HL-60 (cell line): ENCODE results near the gene HNRNPAB.
"Not testable (repeated sequence)": the region's sequence is repeated elsewhere in the genome, so short reads cannot be mapped to it uniquely, and the experiment has no call there.

Experiments used
- DNase-seq, 2 experiments: peaks; one replicate each; pipeline ENCODE4 v3.0.0-alpha.2; 2010 to 2020; ENCODE audit warnings: low read depth in 1 of 2, low spot score in 1 of 2
- H3K27ac ChIP-seq: fragments of 250-450 bp; sonication (Bioruptor Pico); replicated peaks from 2 replicates; pipeline ENCODE4 v1.5.1; 2020; ENCODE audit warnings: mild to moderate bottlenecking, moderate library complexity
- H3K27me3 ChIP-seq: fragments of 250-450 bp; sonication (Bioruptor Pico); 2 replicates; pipeline ENCODE4 v1.5.1; 2021; ENCODE audit warnings: mild to moderate bottlenecking, moderate library complexity; ENCODE audit not compliant: insufficient read depth, poor library complexity, severe bottlenecking
- H3K4me3 ChIP-seq: replicated peaks from 2 replicates; pipeline ENCODE4 v1.5.1; 2011; ENCODE audit warnings: mild to moderate bottlenecking, control low read depth, low read length; ENCODE audit not compliant: insufficient read depth
- CTCF ChIP-seq: IDR thresholded peaks from one replicate; pipeline ENCODE4 v1.5.1; 2011; ENCODE audit warnings: low read length, control low read depth, inconsistent platforms; ENCODE audit not compliant: insufficient read depth
- GABPA ChIP-seq: IDR thresholded peaks from 2 replicates; pipeline ENCODE4 v1.6.1; 2012; ENCODE audit warnings: low read depth
- POLR2AphosphoS5 ChIP-seq: IDR thresholded peaks from 2 replicates; pipeline ENCODE4 v1.6.1; 2012; ENCODE audit warnings: low read depth
- REST ChIP-seq: IDR thresholded peaks from 2 replicates; pipeline ENCODE4 v1.6.1; 2012; ENCODE audit warnings: low read depth; ENCODE audit not compliant: insufficient replicate concordance
- SPI1 ChIP-seq: IDR thresholded peaks from 2 replicates; pipeline ENCODE4 v1.6.1; 2012; ENCODE audit warnings: low read depth, mild to moderate bottlenecking, borderline replicate concordance

The HNRNPAB gene

GRCh38 chr5:178227138-178227659 is 22.9 kb downstream of the HNRNPAB start:
- no peak overlapping the region for H3K4me3 ChIP-seq
- no peak for DNase-seq
- H3K27me3 ChIP-seq = no peaks in the 10 kb centered on the region
- TF ChIP-seq REST (no peak), GABPA (no peak)
- H3K27ac ChIP-seq = no peak overlapping the region

GRCh38 chr5:178227929-178228328 is 23.6 kb downstream of the HNRNPAB start:
- TF ChIP-seq CTCF = no peak
- TF ChIP-seq GABPA = no peak

GRCh38 chr5:178228609-178229008 is 24.3 kb downstream of the HNRNPAB start:
- H3K27ac ChIP-seq = no peak overlapping the region
- no peak overlapping the region for H3K4me3 ChIP-seq
- no peaks in the 10 kb centered on the region for H3K27me3 ChIP-seq
- TF ChIP-seq GABPA = no peak
- no peak for DNase-seq

More at GRCh38 chr5:178227929-178228328, 23.6 kb downstream of the HNRNPAB start:
- DNase-seq = no peak
- Histone ChIP-seq H3K27ac (no peak overlapping the region), H3K4me3 (no peak overlapping the region), H3K27me3 (no peaks in the 10 kb centered on the region)

GRCh38 chr5:178229111-178229510 is 24.8 kb downstream of the HNRNPAB start:
- not testable (repeated sequence) for H3K4me3 ChIP-seq, DNase-seq, H3K27me3 ChIP-seq, H3K27ac ChIP-seq

GRCh38 chr5:178229861-178230260 is 25.5 kb downstream of the HNRNPAB start:
- no peak overlapping the region for H3K27ac ChIP-seq
- no peak overlapping the region for H3K4me3 ChIP-seq
- H3K27me3 ChIP-seq = no peaks in the 10 kb centered on the region
- TF ChIP-seq CTCF (no peak), GABPA (no peak), POLR2AphosphoS5 (no peak), SPI1 (no peak), REST (no peak)
- DNase-seq = no peak
